Upper lobe of left lung (tissue), 4 donors: Measurements from ENCODE around the gene SLC52A1.

Source experiments
- CTCF ChIP-seq, 6 experiments: fragments of 450-650 bp in 4 of 6; fragments of 200-600 bp in 2 of 6; sonication (generic) in 2 of 6; IDR thresholded peaks; one replicate each; pipeline ENCODE4 v1.5.1; 2016 to 2019; ENCODE audit warnings: antibody characterized with exemption in 6 of 6
- EP300 ChIP-seq, 4 donors: sonication (generic); formaldehyde crosslinking; IDR thresholded peaks; one replicate each; pipeline ENCODE4 v1.5.1; 2017; ENCODE audit warnings: antibody characterized with exemption in 4 of 4, control low read depth in 2 of 4

GRCh38 chr17:5027299-5027698, 7.9 kb downstream of the SLC52A1 start:
- no peak for TF ChIP-seq EP300 (IDR thresholded peaks at IDR 0.05)
- TF ChIP-seq CTCF (IDR thresholded peaks at IDR 0.05): no peak
